Memory B cell (primary cell): ENCODE results near the gene F11R.

Experiments used
- ATAC-seq: fragments of 150-1000 bp; cut with Tn5 transposase; 2 replicates; pipeline ENCODE4 v1.10.0; 2021; ENCODE audit warnings: low read depth, mild to moderate bottlenecking, moderate library complexity
- DNase-seq, 2 donors: peaks; one replicate each; pipeline ENCODE4 v3.0.0; 2022; ENCODE audit warnings: low spot score in 2 of 2
- H3K27ac Mint-ChIP-seq: one replicate; pipeline ENCODE4 v1.8.0; 2022; ENCODE audit warnings: mild to moderate bottlenecking, moderate library complexity, mixed read lengths
- H3K27me3 Mint-ChIP-seq: one replicate; pipeline ENCODE4 v1.8.0; 2022; ENCODE audit warnings: mixed read lengths
- H3K36me3 Mint-ChIP-seq: one replicate; pipeline ENCODE4 v1.8.0; 2022; ENCODE audit warnings: mild to moderate bottlenecking, mixed read lengths
- H3K4me1 Mint-ChIP-seq: one replicate; pipeline ENCODE4 v1.8.0; 2022; ENCODE audit warnings: mixed read lengths
- H3K4me3 Mint-ChIP-seq: one replicate; pipeline ENCODE4 v1.8.0; 2022; ENCODE audit warnings: mild to moderate bottlenecking, moderate library complexity, mixed read lengths
- H3K9me3 Mint-ChIP-seq: one replicate; pipeline ENCODE4 v1.8.0; 2022; ENCODE audit warnings: mixed read lengths

The F11R gene

DNA sequence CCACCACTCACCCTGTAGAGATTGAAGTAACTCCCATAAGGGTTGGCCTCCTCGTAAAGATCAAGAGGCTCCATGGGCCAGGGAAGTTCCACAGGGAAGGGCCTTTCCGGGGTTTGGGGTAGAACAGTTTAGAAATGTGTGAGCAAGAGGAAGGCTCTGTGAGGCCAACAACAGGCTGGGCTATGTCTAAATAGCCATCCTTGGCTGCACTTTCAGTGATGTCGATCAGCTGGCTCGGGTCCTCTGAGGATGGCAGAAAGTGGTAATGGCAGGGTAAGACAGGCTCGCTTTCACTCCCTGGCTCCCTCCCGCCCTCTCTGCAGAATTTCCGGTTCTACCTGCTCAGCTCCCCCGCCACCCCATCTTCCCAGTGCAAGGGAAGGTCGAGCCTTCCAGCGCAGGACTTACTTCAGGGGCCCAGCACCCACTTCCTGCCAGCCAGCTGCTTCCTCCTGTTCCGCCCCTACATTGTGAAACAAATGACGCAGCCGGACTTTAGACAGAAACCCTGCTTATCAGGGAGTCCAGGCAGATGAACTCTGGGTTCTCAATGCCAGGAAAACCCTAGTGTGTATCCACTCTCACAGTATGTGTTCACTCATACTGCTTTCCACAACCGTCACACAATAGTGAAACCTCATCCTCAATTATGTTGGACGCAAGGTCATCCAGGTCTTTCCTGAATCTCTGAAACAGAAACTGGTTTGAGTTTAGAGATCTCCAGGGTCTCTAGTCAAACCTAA lies 7.3 kb downstream of the F11R start:
- DNase-seq: peak; percentile 35 to 41
- peak; percentile 86 for ATAC-seq
- Mint-ChIP-seq H3K36me3 (no peaks in the 10 kb centered on the region), H3K9me3 (no peaks in the 10 kb centered on the region), H3K27me3 (no peaks in the 10 kb centered on the region), H3K4me3 (peak overlapping the region; percentile 84), H3K27ac (peak overlapping the region; percentile 89), H3K4me1 (peaks cover 18% of the 10 kb centered on the region)

- H3K4me1 Mint-ChIP-seq: peaks cover 14% of the 10 kb centered on the region
These were observed 7.8 kb downstream of the F11R start for GRCh38 chr1:161013131-161013487.

GRCh38 chr1:161012420-161012819 lies 8.5 kb downstream of the F11R start:
- H3K27ac Mint-ChIP-seq: no peak overlapping the region
- H3K4me3 Mint-ChIP-seq: no peak overlapping the region
- H3K36me3 Mint-ChIP-seq: no peaks in the 10 kb centered on the region
- no peak for DNase-seq
- H3K27me3 Mint-ChIP-seq: no peaks in the 10 kb centered on the region
- ATAC-seq: no peak
- peaks cover 16% of the 10 kb centered on the region for H3K4me1 Mint-ChIP-seq
- H3K9me3 Mint-ChIP-seq: no peaks in the 10 kb centered on the region

More at GRCh38 chr1:161013131-161013487, 7.8 kb downstream of the F11R start:
- no peaks in the 10 kb centered on the region for H3K36me3 Mint-ChIP-seq
- H3K27me3 Mint-ChIP-seq: no peaks in the 10 kb centered on the region
- ATAC-seq (no peak), DNase-seq (no peak)
- H3K9me3 Mint-ChIP-seq: no peaks in the 10 kb centered on the region
- peak overlapping the region; percentile 89 for H3K27ac Mint-ChIP-seq
- H3K4me3 Mint-ChIP-seq: peak overlapping the region; percentile 84

DNA sequence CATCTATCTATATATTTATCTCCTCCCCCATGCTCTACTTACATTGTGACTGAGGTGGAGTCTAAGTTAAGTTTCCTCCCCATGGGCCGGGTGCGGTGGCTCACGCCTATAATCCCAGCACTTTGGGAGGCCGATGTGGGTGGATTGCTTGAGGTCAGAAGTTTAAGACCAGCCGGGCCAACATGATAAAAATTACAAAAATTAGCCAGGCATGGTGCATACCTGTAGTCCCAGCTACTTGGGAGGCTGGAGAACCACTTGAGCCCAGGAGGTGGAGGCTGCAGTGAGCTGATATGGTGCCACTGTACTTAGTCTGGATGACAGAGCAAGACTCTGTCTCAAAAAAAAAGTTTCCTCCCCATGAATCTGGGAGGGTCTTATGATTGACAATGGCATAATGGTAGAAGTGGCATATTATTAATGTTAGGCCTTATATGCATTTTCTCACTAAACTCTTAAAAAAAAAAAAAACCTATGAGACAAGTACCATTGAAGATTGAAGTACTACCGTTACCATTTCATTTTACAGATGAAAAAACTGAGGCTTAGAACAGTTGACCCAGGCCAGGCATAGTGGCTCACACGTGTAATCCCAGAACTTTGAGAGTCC lies 11.2 kb downstream of the F11R start:
- ATAC-seq (no peak), DNase-seq (no peak)
- H3K9me3 Mint-ChIP-seq: no peaks in the 10 kb centered on the region
- H3K36me3 Mint-ChIP-seq: no peaks in the 10 kb centered on the region
- H3K4me1 Mint-ChIP-seq: peaks cover 19% of the 10 kb centered on the region
- H3K27ac Mint-ChIP-seq: no peak overlapping the region
- no peaks in the 10 kb centered on the region for H3K27me3 Mint-ChIP-seq
- H3K4me3 Mint-ChIP-seq: no peak overlapping the region

GRCh38 chr1:161008869-161009510 lies 12.0 kb downstream of the F11R start:
- peaks cover 16% of the 10 kb centered on the region for H3K4me1 Mint-ChIP-seq
- no peak overlapping the region for H3K4me3 Mint-ChIP-seq
- DNase-seq (no peak), ATAC-seq (no peak)
- H3K27me3 Mint-ChIP-seq: no peaks in the 10 kb centered on the region
- no peaks in the 10 kb centered on the region for H3K9me3 Mint-ChIP-seq
- no peaks in the 10 kb centered on the region for H3K36me3 Mint-ChIP-seq
- H3K27ac Mint-ChIP-seq: peak overlapping the region; percentile 40

GRCh38 chr1:161007369-161007768 lies 13.6 kb downstream of the F11R start:
- Mint-ChIP-seq H3K4me1 (peaks cover 6% of the 10 kb centered on the region), H3K36me3 (no peaks in the 10 kb centered on the region), H3K27ac (no peak overlapping the region), H3K9me3 (no peaks in the 10 kb centered on the region), H3K27me3 (no peaks in the 10 kb centered on the region), H3K4me3 (no peak overlapping the region)
- no peak for ATAC-seq
- no peak for DNase-seq

DNA sequence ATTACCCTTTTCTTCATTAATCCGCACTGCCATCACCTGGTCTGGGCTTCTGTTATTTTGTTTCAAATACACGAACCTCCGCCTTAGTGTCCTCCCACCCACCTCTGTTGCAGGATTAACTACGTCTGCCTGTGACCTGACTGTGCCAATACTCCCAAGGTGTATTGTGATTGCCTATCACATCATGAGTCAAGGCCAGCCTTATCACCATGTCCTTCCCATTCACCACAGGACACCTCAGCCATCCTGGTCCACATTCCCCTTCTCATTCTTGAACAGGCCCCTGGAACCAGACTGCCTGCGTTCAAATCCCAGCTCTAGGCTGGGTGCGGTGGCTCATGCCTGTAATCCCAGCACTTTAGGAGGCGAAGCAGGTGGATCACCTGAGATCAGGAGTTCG lies 14.4 kb downstream of the F11R start:
- ATAC-seq (no peak), DNase-seq (no peak)
- peaks cover 6% of the 10 kb centered on the region for H3K4me1 Mint-ChIP-seq
- no peak overlapping the region for H3K27ac Mint-ChIP-seq
- H3K27me3 Mint-ChIP-seq: no peaks in the 10 kb centered on the region
- no peaks in the 10 kb centered on the region for H3K36me3 Mint-ChIP-seq
- H3K4me3 Mint-ChIP-seq: no peak overlapping the region
- no peaks in the 10 kb centered on the region for H3K9me3 Mint-ChIP-seq

DNA sequence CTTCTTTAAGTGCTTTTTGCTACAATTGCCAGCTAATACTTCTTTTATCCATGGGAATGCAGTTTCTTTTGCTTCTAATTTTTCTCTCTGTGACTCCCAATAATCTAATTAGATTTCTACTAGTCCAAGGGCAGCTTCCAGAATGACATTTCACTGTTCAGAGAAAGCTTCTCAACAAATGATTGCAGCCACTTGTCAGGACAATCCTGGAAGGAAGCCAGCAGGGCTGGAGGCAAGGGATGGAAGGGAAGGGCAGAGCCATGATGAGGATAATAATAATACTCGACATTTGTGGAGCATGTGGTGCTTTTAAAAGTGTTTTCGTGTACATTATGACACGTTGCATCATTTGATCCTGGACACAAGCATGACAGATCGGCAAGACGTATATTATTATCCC lies 19.4 kb downstream of the F11R start:
- no peak overlapping the region for H3K4me3 Mint-ChIP-seq
- peaks cover 7% of the 10 kb centered on the region for H3K4me1 Mint-ChIP-seq
- ATAC-seq (no peak), DNase-seq (no peak)
- H3K27me3 Mint-ChIP-seq: no peaks in the 10 kb centered on the region
- no peaks in the 10 kb centered on the region for H3K9me3 Mint-ChIP-seq
- no peak overlapping the region for H3K27ac Mint-ChIP-seq
- peaks cover 13% of the 10 kb centered on the region for H3K36me3 Mint-ChIP-seq

- Mint-ChIP-seq H3K4me1 (peaks cover 5% of the 10 kb centered on the region), H3K27me3 (no peaks in the 10 kb centered on the region), H3K27ac (no peak overlapping the region), H3K36me3 (peaks cover 13% of the 10 kb centered on the region), H3K9me3 (no peaks in the 10 kb centered on the region), H3K4me3 (no peak overlapping the region)
- DNase-seq: no peak
- ATAC-seq: no peak
These were observed 20.0 kb downstream of the F11R start for GRCh38 chr1:161000736-161001480.

- ATAC-seq (no peak), DNase-seq (no peak)
- peaks cover 5% of the 10 kb centered on the region for H3K4me1 Mint-ChIP-seq
- peak overlapping the region; percentile 85 for H3K27ac Mint-ChIP-seq
- H3K36me3 Mint-ChIP-seq: peaks cover 13% of the 10 kb centered on the region
- no peaks in the 10 kb centered on the region for H3K9me3 Mint-ChIP-seq
- H3K27me3 Mint-ChIP-seq: no peaks in the 10 kb centered on the region
- no peak overlapping the region for H3K4me3 Mint-ChIP-seq
These were observed 21.6 kb downstream of the F11R start for GRCh38 chr1:160999376-160999775.

GRCh38 chr1:160997323-160998038 lies 23.5 kb downstream of the F11R start:
- peaks cover 5% of the 10 kb centered on the region for H3K4me1 Mint-ChIP-seq
- no peaks in the 10 kb centered on the region for H3K27me3 Mint-ChIP-seq
- H3K9me3 Mint-ChIP-seq: no peaks in the 10 kb centered on the region
- H3K4me3 Mint-ChIP-seq: no peak overlapping the region
- H3K27ac Mint-ChIP-seq: peak overlapping the region; percentile 26
- peak; percentile 27 to 34 for DNase-seq
- peak; percentile 92 for ATAC-seq
- peaks cover 13% of the 10 kb centered on the region for H3K36me3 Mint-ChIP-seq

GRCh38 chr1:160996178-160996577 lies 24.8 kb downstream of the F11R start:
- no peaks in the 10 kb centered on the region for H3K27me3 Mint-ChIP-seq

GRCh38 chr1:160993544-160994193 lies 27.3 kb downstream of the F11R start:
- peaks cover 8% of the 10 kb centered on the region for H3K4me1 Mint-ChIP-seq
- H3K27me3 Mint-ChIP-seq: no peaks in the 10 kb centered on the region
- ATAC-seq (no peak), DNase-seq (no peak)
- H3K9me3 Mint-ChIP-seq: no peaks in the 10 kb centered on the region
- no peaks in the 10 kb centered on the region for H3K36me3 Mint-ChIP-seq
- no peak overlapping the region for H3K4me3 Mint-ChIP-seq
- no peak overlapping the region for H3K27ac Mint-ChIP-seq

More at GRCh38 chr1:160996178-160996577, 24.8 kb downstream of the F11R start:
- no peak overlapping the region for H3K4me3 Mint-ChIP-seq
- H3K9me3 Mint-ChIP-seq: no peaks in the 10 kb centered on the region
- H3K27ac Mint-ChIP-seq: peak overlapping the region; percentile 26
- H3K36me3 Mint-ChIP-seq: peaks cover 13% of the 10 kb centered on the region
- no peak for ATAC-seq
- H3K4me1 Mint-ChIP-seq: peaks cover 5% of the 10 kb centered on the region
- no peak for DNase-seq
